Measurements from ENCODE around the gene CIROP.

The CIROP gene

GRCh38 chr14:23093104-23093503 is 11.7 kb downstream of the CIROP start:
- no peak for DNase-seq

- no peak for DNase-seq
These were observed 13.2 kb downstream of the CIROP start for GRCh38 chr14:23091294-23092225.

- DNase-seq = no peak
These were observed 14.5 kb downstream of the CIROP start for GRCh38 chr14:23090254-23090636.

- DNase-seq = no peak
These were observed 15.1 kb downstream of the CIROP start for GRCh38 chr14:23089498-23090253.

- no peak for DNase-seq
These were observed 18.2 kb downstream of the CIROP start for GRCh38 chr14:23086565-23086964.

- DNase-seq = peak; percentile 68 to 90 (median 87)
These were observed 19.3 kb downstream of the CIROP start for GRCh38 chr14:23085458-23085857.

- no peak for DNase-seq
These were observed 24.3 kb downstream of the CIROP start for GRCh38 chr14:23080474-23080873.

- DNase-seq = peak in 2 of 3 donors; percentile 53 to 55
These were observed 25.1 kb downstream of the CIROP start for GRCh38 chr14:23079716-23080115.

- peak; percentile 92 to 96 (median 94) for DNase-seq
These were observed 26.1 kb downstream of the CIROP start for GRCh38 chr14:23078692-23079116.

GRCh38 chr14:23077962-23078361 is 26.8 kb downstream of the CIROP start:
- peak in 2 of 3 donors; percentile 28 to 42 for DNase-seq

GRCh38 chr14:23076785-23077408 is 27.9 kb downstream of the CIROP start:
- peak; percentile 61 to 71 (median 67) for DNase-seq

- DNase-seq = no peak
These were observed 29.9 kb downstream of the CIROP start for GRCh38 chr14:23074906-23075305.

- no peak for DNase-seq
These were observed 32.8 kb downstream of the CIROP start for GRCh38 chr14:23071921-23072539.

GRCh38 chr14:23071244-23071920 is 33.4 kb downstream of the CIROP start:
- peak; percentile 81 to 89 (median 84) for DNase-seq

GRCh38 chr14:23070262-23071129 is 34.3 kb downstream of the CIROP start:
- peak in 1 of 3 donors; percentile 15 for DNase-seq

GRCh38 chr14:23069413-23069806 is 35.4 kb downstream of the CIROP start:
- no peak for DNase-seq

- DNase-seq = peak; percentile 89 to 93 (median 91)
These were observed 35.9 kb downstream of the CIROP start for GRCh38 chr14:23068789-23069412.

GRCh38 chr14:23067847-23068788 is 36.7 kb downstream of the CIROP start:
- DNase-seq = no peak
